GM19099 (cell line): ENCODE results near the gene TIMM29.

ENCODE experiments used
- POLR2A ChIP-seq: IDR thresholded peaks from 3 replicates; pipeline ENCODE4 v1.6.1; 2011; ENCODE audit warnings: low read depth; ENCODE audit not compliant: insufficient read length; ENCODE audit errors: extremely low read depth

The TIMM29 gene

DNA sequence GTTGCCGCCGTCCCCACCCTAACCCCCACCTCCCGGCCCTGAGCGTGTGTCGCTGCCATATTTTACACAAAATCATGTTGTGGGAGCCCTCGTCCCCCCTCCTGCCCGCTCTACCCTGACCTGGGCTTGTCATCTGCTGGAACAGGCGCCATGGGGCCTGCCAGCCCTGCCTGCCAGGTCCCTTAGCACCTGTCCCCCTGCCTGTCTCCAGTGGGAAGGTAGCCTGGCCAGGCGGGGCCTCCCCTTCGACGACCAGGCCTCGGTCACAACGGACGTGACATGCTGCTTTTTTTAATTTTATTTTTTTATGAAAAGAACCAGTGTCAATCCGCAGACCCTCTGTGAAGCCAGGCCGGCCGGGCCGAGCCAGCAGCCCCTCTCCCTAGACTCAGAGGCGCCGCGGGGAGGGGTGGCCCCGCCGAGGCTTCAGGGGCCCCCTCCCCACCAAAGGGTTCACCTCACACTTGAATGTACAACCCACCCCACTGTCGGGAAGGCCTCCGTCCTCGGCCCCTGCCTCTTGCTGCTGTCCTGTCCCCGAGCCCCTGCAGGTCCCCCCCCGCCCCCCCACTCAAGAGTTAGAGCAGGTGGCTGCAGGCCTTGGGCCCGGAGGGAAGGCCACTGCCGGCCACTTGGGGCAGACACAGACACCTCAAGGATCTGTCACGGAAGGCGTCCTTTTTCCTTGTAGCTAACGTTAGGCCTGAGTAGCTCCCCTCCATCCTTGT lies 6.5 kb upstream of the TIMM29 start:
- TF ChIP-seq POLR2A: no peak

DNA sequence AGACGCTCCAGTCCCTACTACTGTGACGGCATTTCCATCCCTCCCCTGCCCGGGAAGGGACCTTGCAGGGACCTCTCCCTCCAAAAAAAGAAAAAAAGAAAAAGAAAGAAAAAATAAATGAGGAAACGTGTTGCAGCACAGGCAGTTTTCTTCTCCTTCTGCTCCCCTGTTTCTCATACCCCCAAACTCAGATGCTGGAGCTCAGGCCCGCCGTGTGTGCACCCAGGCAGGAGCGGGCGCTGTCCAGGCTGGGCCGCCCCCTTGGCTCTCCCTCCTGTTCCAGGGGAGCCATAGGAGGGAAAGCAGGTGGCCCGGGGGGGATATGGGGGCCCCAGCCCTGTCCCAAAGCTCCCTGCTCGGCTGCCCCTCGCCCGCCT lies 6.0 kb upstream of the TIMM29 start:
- TF ChIP-seq POLR2A: no peak

DNA sequence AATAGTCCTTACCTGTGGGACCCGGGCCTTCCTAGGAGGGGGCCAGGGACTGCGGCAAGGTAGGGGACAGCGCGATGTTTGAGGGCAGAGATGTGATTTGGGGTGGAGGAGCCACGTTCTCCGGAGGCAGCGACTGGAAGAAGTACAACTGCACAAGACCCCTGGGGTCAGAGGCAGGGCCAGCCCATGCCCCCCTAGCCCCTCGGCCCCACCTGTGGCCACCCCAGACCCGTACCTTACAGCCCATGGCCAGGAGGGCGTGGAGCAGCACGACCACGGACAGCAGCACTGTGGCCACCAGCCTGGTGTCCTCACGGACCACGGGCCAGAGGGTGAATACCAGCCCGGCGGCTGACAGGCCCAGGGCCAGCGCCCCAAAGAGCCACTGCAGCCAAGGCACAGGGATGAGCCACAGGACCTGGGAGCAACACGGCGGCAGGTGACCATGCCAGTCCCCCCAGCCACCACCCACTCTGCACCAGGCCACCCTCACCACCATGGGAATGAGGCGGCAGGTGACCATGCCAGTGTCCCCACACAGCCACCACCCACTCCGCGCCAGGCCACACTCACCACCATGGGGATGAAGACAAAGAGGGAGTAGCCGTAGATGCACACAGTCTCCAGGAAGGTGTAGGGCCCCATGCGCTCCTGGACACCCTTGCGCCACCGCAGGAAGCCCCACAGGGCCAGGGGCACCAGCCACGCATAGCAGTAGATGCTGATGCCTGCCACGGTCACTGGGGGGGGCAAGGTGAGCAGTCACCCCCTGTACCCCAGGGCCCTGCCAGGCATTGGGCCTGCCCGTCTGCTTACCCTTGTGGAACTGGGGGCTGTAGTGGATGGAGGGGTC lies 5.1 kb upstream of the TIMM29 start:
- TF ChIP-seq POLR2A: no peak

DNA sequence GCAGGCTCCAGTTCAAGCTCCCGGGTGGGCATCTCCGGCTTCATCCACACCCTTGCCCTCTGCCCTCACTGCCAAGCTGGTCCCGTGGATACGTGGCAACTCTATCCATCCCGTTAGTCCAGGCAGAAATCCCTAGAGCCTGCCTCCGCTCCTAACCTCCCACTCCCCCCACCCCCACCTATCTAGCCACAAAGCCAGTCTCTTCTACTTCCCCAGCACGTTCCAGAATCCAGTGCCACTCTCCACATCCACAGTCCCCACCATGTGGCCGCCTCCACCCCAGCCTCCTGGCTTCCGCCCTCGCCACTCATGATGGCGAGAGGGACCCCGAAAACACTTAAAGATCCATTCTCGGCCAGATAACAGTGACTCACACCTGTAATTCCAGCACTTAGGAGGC lies 4.0 kb upstream of the TIMM29 start:
- TF ChIP-seq POLR2A: no peak

DNA sequence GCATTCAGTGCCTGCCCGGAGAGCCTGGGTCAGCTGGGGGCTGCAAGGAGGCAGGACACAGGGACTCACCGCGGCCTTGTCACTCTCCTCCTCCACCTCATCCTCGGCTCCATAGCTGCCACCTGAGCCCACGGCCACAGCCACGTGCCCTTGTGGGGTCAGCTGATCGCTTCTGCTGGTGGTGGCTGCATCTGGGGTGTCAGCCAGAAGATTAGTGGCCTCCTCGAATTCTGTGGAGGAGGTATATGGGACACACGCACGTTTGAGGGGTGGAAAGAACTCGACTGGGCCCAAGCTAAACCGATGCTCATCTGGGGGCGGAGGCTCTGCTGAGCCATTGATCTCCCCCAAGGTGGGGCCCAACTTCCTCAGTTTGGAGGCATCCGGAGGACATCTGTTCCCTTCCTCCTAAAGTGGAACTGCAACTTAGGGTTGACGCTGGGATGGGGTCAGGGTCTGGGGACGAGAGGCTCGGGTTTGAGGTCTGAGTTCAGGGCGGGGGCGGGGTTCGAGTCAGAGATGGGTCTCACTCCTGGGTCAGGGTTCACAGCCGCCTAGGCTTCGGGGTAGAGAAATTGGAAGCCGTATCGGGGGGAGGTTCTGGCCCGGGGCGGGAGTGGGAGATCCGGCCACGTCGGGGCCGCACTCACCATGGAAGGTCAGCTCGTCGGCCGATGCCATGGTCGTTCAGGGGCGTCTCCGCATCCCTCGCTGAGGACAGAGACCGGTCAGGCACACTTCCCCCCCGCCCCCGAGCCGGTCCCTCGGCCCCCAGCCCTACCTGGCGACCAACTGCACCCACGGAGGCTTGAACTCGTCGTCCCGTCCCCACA lies 665 bp upstream of the TIMM29 start:
- TF ChIP-seq POLR2A: no peak

DNA sequence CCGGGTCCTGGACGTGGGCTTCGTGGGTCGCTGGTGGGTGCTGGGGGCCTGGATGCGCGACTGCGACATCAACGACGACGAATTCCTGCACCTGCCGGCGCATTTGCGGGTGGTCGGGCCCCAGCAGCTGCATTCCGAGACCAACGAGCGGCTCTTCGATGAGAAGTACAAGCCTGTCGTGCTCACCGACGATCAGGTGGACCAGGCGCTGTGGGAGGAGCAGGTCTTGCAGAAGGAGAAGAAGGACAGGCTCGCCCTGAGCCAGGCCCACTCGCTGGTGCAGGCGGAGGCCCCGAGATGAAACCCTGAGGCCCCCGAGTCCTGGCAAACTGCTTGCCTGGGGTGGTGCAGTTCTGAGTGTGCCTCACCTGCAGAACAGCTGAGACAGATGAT lies 787 bp downstream of the TIMM29 start:
- TF ChIP-seq POLR2A: no peak

DNA sequence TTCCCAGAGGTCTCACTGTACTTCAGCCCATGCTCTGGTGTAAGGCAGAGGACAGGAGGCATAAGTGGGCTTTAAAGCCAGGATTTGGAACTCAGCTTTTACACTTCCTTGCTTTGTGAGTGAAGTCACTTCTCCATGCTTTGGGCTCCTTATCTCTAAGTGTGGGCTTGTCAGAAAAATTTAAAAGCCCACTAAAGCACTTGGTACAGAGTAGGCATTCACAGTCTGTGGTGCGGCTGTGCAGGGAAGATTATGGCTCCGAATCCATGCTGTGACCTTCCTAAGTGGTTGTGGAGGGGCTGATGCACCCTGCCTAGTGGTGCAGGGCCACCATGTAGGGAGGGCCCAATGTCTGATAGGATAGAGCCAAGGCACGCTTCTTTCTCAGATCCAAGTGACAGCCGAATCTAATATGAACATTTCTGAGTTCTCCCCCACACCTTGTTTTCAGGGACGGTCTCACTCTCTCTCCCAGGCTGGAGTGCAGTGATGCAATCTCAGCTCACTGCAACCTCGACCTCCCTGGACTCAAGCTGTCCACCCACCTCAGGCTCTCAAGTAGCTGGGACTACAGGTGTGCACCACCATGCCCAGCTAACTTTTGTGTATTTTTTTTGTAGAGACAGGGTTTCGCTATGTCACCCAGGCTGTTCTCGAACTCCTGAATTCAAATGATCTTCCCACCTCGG lies 6.9 kb downstream of the TIMM29 start:
- TF ChIP-seq POLR2A: no peak

DNA sequence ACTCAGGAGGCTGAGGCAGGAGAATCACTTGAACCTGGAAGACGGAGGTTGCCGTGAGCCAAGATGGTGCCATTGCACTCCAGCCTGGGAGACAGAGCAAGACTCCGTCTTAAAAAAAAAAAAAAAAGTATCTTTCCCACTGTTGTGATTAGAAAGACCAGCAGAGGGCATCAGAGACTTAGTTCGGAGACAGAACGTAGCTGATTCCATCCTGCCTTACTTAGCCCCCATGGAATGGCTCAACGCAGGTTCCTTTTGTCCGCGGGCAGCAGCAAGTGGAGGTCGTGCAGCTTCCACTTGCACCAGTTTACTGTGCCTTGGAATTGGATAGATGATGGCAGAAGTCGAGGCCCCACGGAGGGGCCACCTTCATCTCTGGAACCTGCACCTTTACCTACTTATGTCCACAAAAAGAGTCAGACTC lies 8.1 kb downstream of the TIMM29 start:
- no peak for TF ChIP-seq POLR2A

DNA sequence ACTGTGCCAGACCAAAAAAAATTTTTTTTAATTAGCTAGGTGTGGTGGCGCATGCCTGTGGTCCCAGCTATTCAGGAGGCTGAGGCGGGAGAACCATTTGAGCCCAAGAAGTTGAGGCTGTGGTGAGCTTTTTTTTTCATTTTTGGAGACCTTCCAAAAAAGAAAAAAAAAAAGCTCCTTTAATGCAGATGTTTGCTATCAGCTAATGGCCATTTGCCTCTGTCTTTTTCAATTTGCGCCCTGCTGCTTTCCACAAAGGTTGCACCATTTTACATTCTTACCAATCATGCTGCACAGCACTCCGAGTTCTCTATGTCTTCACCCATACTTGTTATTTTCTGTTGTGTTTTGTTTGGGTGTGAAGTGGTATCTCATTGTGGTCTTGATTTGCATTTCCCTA lies 16.7 kb downstream of the TIMM29 start:
- TF ChIP-seq POLR2A: no peak

DNA sequence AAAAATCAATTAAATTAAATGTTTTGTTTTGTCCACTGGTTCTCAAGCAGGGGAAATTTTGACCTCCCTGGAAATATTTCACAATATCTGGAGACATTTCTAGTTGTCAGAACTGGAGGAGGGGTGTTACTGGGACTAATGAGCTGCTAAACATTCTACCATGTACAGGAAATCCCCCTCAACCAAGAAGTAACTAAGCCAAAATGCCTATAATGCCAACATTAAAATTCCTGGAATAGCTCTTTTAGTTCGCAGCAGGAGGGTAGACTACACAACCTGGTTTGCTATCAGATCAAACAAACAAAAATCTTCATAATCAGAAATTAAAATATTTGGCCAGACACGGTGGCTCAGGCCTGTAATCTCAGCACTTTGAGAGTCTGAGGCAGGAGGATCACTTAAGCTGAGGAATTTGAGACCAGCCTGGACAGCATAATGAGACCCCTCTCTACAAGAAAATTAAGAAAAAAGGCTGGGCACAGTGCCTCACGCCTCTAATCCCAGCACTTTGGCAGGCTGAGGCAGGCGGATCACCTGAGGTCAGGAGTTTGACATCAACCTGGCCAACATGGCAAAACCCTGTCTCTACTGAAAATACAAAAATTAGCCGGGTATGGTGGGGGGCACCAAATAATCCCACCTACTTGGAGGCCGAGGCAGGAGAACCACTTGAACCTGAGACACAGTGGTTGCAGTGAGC lies 18.5 kb downstream of the TIMM29 start:
- no peak for TF ChIP-seq POLR2A

DNA sequence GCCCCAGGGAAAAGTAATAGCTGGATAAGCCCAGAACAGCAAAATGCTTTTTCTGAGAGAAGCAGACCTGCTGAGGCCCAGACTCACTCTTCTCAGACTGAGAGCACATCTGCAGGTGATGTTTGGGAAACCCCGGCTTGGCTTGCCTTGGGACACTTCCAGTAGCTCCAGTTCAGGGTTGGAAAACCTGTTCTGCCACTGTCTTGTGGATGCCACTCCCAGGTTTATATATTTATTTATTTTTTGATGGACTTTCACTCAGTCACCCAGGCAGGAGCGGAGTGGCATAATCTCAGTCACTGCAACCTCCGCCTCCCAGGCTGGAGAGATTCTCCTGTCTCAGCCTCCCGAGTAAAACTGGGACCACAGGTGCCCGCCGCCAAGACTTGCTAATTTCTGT lies 24.2 kb downstream of the TIMM29 start:
- no peak for TF ChIP-seq POLR2A

DNA sequence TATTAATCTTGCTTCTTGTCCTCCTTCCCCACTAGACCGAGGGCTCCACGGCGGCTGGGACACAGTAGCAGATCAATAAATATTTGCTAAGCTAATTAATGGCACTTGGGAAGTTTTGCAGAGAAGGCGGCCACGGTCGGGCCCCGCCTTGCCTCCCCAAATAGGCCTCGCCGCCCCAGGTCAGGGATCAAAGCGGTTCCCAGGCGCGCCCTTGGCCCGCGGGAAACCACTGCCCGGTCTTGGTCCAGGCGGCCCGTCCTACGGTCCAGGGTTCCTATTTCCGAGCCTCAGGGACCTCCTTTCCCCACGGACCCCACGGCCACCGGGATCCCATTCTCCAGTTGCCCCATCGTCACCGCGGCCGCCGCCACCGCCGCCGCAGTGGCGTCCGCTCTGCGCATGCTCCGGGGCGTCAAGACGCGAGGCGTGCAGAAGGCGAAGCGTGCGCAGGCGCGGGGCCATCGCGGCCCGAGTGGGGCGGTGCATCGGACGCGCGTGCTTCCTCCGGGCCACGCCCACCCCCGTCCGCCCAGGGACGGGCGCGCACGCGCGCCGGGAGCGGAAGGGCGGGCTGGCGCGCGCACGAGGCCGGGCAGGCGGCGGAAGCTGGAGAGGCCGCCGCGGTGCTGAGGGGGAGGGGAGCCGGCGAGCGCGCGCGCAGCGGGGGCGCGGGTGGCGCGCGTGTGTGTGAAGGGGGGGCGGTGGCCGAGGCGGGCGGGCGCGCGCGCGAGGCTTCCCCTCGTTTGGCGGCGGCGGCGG lies 31.9 kb downstream of the TIMM29 start, which contains the start of gene SMARCA4:
Gene SMARCA4, plus strand, starts transcription at position 717 of the 759 bp plus-strand sequence. CDS start 23,122 bp downstream, outside the sequence.
- peak; percentile 93 for TF ChIP-seq POLR2A

DNA sequence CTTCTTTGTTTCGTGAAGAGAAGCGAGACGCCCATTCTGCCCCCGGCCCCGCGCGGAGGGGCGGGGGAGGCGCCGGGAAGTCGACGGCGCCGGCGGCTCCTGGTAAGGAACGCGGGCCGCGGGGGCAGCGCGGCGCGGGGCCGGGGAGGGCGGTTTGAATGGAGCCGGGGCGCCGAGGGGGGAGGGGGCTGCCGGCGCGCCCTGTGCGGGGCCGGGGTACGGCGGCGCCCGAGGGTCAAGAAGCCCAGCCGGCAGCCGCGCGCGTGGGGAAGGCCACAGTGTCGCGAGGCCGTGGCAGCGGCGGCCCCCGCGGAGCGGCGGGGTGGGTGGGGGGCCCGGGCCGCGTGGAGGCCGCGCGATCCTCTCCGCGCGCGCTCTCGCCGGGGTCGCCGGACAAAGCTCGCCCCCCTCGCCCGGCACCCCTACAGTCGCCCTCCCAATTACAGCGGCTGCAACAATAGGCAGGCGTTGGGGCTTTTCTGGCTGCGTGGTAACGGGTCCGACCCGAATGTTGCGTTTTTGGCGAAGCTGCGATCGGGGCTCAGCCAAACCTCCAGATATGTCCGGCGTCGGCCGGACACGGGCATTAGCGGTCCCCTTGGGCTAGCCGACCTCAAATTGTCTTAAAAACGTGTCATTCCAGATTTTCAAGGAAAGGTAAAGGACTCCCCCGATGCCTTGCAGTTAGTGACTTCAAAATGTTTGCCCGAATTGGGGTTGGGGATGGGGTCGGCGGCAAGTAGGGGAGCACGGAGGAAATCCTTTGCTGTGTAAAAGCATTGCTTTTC lies 32.7 kb downstream of the TIMM29 start:
- TF ChIP-seq POLR2A: peak; percentile 31

DNA sequence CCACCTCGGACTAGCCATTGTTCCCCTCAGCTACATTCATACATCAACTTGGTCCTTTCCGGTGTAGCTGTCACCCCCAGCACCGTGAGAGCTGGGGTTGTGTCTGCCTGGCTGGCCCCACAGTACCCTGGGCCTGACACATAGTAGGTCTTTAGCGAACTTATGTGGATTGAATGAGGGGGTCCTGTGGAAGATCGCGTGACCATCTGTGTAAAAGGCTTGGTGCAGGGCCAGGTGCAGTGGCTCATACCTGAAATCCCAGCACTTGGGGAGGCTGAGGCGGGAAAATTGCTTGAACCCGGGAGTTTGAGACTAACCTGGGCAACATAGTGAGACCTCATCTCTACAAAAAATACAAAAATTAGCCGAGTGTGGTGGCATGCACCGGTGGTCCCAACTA lies 34.3 kb downstream of the TIMM29 start:
- no peak for TF ChIP-seq POLR2A
